SU-DHL-6 (cell line): ENCODE data around the gene SLC25A40.

Experiments used
- H2AFZ ChIP-seq: fragments of 200-600 bp; sonication (generic); 2 replicates; pipeline ENCODE4 v1.6.1; 2014; ENCODE audit warnings: low read depth, mild to moderate bottlenecking, moderate library complexity, mixed read lengths, antibody characterized with exemption, low read length; ENCODE audit not compliant: severe bottlenecking
- H3F3A ChIP-seq: fragments of 200-600 bp; shearing (Covaris generic); 2 replicates; pipeline ENCODE4 v1.6.0; 2016; ENCODE audit warnings: antibody characterized with exemption, mild to moderate bottlenecking; ENCODE audit not compliant: insufficient read depth
- H3K27ac ChIP-seq: fragments of 200-600 bp; sonication (generic); 2 replicates; pipeline ENCODE4 v1.5.1; 2016; ENCODE audit warnings: low read depth, mild to moderate bottlenecking, low read length, moderate library complexity, mixed read lengths
- H3K27me3 ChIP-seq: fragments of 200-600 bp; sonication (generic), shearing (Covaris generic); 2 replicates; pipeline ENCODE4 v1.6.0; 2014; ENCODE audit warnings: mild to moderate bottlenecking, low read length
- H3K36me3 ChIP-seq: fragments of 200-600 bp; sonication (generic); 2 replicates; pipeline ENCODE4 v1.6.1; 2014; ENCODE audit warnings: mild to moderate bottlenecking, low read length, mixed read lengths
- H3K4me2 ChIP-seq: fragments of 300-600, 200-600 bp; shearing (Covaris generic), sonication (generic); 2 replicates; pipeline ENCODE4 v1.6.0; 2014; ENCODE audit warnings: low read length, low read depth, mild to moderate bottlenecking; ENCODE audit not compliant: poor library complexity, severe bottlenecking
- H3K4me3 ChIP-seq: fragments of 200-600 bp; sonication (generic); 2 replicates; pipeline ENCODE4 v1.5.1; 2014; ENCODE audit warnings: antibody characterized with exemption, low read length, mild to moderate bottlenecking, mixed read lengths; ENCODE audit not compliant: insufficient read depth, poor library complexity, severe bottlenecking
- H3K79me2 ChIP-seq: fragments of 200-600 bp; sonication (generic); 2 replicates; pipeline ENCODE4 v1.6.1; 2014; ENCODE audit warnings: mild to moderate bottlenecking, low read length, moderate library complexity; ENCODE audit not compliant: insufficient read depth
- H3K9ac ChIP-seq: fragments of 200-600 bp; sonication (generic); 2 replicates; pipeline ENCODE4 v1.7.0; 2014; ENCODE audit warnings: mild to moderate bottlenecking, low read length
- H3K9me2 ChIP-seq: fragments of 200-600 bp; sonication (generic); replicated peaks from 2 replicates; pipeline ENCODE4 v1.6.1; 2014; ENCODE audit warnings: low read length; ENCODE audit not compliant: insufficient read depth
- H3K9me3 ChIP-seq: fragments of 200-600 bp; sonication (generic); 2 replicates; pipeline ENCODE4 v1.6.1; 2014; ENCODE audit warnings: low read length, mixed read lengths; ENCODE audit not compliant: insufficient read depth
- H4K20me1 ChIP-seq: fragments of 200-600 bp; sonication (generic); 2 replicates; pipeline ENCODE4 v1.6.1; 2014; ENCODE audit warnings: low read depth, mild to moderate bottlenecking, antibody characterized with exemption, low read length, moderate library complexity, mixed read lengths
- EZH2phosphoT487 ChIP-seq: fragments of 200-600 bp; sonication (generic), shearing (Covaris generic); conservative IDR thresholded peaks from 2 replicates; pipeline ENCODE4 v1.6.1; 2018; ENCODE audit warnings: mild to moderate bottlenecking, antibody characterized with exemption, low read length, moderate library complexity, mixed read lengths
- TF ChIP-seq, protein P1 (sequence below): fragments of 200-600 bp; sonication (generic); IDR thresholded peaks from one replicate; pipeline ENCODE4 v1.5.1; 2017; ENCODE audit warnings: antibody characterized with exemption, mild to moderate bottlenecking, low read length, moderate library complexity; ENCODE audit not compliant: insufficient read depth, poor library complexity, severe bottlenecking

SLC25A40 gene

GRCh38 chr7:87816389-87816788 lies 59.8 kb downstream of the SLC25A40 start:
- Histone ChIP-seq H3K36me3 (peaks cover 5% of the 10 kb centered on the region; the same call in 1 of the 2 replicates), H3K4me3 (no peak overlapping the region), H3K4me2 (no peak overlapping the region), H4K20me1 (no peaks in the 10 kb centered on the region), H3K27me3 (no peaks in the 10 kb centered on the region), H3K79me2 (no peaks in the 10 kb centered on the region), H3F3A (no peaks in the 10 kb centered on the region), H3K9me3 (no peaks in the 10 kb centered on the region), H2AFZ (no peak overlapping the region), H3K9me2 (no peaks in the 10 kb centered on the region), H3K27ac (no peak overlapping the region), H3K9ac (no peak overlapping the region)
- TF ChIP-seq EZH2phosphoT487 = no peak
- TF ChIP-seq, protein P1, sequence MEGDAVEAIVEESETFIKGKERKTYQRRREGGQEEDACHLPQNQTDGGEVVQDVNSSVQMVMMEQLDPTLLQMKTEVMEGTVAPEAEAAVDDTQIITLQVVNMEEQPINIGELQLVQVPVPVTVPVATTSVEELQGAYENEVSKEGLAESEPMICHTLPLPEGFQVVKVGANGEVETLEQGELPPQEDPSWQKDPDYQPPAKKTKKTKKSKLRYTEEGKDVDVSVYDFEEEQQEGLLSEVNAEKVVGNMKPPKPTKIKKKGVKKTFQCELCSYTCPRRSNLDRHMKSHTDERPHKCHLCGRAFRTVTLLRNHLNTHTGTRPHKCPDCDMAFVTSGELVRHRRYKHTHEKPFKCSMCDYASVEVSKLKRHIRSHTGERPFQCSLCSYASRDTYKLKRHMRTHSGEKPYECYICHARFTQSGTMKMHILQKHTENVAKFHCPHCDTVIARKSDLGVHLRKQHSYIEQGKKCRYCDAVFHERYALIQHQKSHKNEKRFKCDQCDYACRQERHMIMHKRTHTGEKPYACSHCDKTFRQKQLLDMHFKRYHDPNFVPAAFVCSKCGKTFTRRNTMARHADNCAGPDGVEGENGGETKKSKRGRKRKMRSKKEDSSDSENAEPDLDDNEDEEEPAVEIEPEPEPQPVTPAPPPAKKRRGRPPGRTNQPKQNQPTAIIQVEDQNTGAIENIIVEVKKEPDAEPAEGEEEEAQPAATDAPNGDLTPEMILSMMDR = no peak

- Histone ChIP-seq H3K4me2 (no peak overlapping the region), H3K27me3 (no peaks in the 10 kb centered on the region), H3K36me3 (peaks cover 5% of the 10 kb centered on the region; the same call in 1 of the 2 replicates), H4K20me1 (no peaks in the 10 kb centered on the region), H2AFZ (no peak overlapping the region), H3K9me2 (no peaks in the 10 kb centered on the region), H3K4me3 (no peak overlapping the region), H3K27ac (no peak overlapping the region), H3K9me3 (no peaks in the 10 kb centered on the region), H3K79me2 (no peaks in the 10 kb centered on the region), H3K9ac (no peak overlapping the region), H3F3A (no peaks in the 10 kb centered on the region)
- TF ChIP-seq EZH2phosphoT487 = no peak
- TF ChIP-seq, protein P1 = no peak
These were observed 65.4 kb downstream of the SLC25A40 start for GRCh38 chr7:87810726-87811125.

DNA sequence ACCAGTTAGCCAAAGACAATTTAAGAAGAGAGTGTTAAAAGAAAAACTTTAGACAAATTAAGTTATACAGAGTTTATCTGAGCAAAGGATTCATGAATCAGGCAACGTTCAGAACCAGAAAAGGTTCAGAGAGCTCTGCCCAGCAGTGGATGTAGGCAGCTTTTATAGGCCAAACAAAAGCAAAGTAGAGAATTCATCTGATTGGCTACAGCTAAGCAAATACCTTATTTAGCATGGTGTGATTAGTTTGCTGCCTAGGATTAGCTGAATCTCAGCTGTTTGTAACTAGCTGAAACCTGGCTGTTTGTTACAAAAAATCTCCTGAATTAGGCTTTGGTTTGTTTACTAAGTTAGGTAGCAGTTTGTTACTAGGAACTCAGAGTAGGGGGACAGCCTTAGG lies 66.0 kb downstream of the SLC25A40 start:
- Histone ChIP-seq H3K4me2 (no peak overlapping the region), H3K79me2 (no peaks in the 10 kb centered on the region), H3K9me3 (no peaks in the 10 kb centered on the region), H3F3A (no peaks in the 10 kb centered on the region), H4K20me1 (no peaks in the 10 kb centered on the region), H3K9me2 (no peaks in the 10 kb centered on the region), H3K27ac (no peak overlapping the region), H2AFZ (no peak overlapping the region), H3K27me3 (no peaks in the 10 kb centered on the region), H3K9ac (no peak overlapping the region), H3K4me3 (no peak overlapping the region), H3K36me3 (peaks cover 5% of the 10 kb centered on the region; the same call in 1 of the 2 replicates)
- TF ChIP-seq, protein P1 = no peak
- no peak for TF ChIP-seq EZH2phosphoT487
